Raji (cell line): ENCODE results near the gene TMEM258.

Source experiments
- POLR2A ChIP-seq: IDR thresholded peaks from 2 replicates; pipeline ENCODE4 v1.6.1; 2011; ENCODE audit warnings: low read depth, low read length, control low read depth; ENCODE audit not compliant: insufficient read depth

Gene TMEM258

GRCh38 chr11:61791737-61792309 is 576 bp downstream of the TMEM258 start:
- TF ChIP-seq POLR2A = no peak

DNA sequence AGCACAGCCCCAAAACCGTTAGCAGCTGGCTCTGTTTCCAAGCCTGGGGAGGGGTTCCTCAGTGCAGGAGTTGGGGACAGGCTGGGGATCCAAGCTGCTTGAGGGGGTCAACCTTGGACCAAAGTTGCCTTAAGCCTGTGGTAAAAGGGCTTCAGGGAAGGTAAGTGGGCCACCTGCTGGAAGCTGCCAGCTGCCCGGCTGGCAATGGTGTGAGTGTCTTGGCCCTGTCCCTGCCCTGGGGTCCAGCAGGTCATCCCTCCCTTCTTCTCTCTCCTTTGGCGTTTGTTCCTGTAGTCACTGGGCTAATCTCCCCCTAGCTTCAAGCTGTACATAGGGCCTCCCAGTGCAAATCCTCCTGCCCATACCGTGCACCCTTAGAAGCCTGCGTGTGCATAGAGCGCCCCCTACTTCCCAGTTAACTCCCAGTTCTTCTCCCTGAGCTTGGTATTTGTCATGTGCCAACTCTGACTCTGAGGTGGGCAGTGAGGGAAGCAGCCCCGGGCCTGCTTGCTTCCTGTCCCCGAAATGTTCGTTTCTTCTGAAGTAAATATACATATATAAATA is 4.4 kb downstream of the TMEM258 start:
- TF ChIP-seq POLR2A = no peak

- TF ChIP-seq POLR2A = no peak
Observed at GRCh38 chr11:61785837-61786402, 6.5 kb downstream of the TMEM258 start.

DNA sequence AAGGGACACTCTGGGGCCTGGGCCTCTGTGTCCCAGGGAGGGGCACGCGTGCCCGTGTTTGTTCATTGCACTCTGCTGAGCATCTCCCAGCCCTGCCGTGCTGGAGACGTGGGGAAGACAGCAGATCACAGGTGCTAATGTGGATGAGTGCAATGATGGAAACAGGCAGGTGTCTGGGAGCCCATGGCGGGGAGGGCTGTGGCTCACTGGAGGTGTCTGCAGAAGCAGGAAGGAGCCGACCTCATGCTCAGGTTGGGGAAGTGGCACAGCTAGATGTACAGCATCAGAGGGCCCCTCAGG is 7.9 kb downstream of the TMEM258 start:
- no peak for TF ChIP-seq POLR2A

GRCh38 chr11:61783717-61784505 is 8.5 kb downstream of the TMEM258 start:
- no peak for TF ChIP-seq POLR2A

GRCh38 chr11:61782841-61783240 is 9.6 kb downstream of the TMEM258 start:
- TF ChIP-seq POLR2A = no peak

DNA sequence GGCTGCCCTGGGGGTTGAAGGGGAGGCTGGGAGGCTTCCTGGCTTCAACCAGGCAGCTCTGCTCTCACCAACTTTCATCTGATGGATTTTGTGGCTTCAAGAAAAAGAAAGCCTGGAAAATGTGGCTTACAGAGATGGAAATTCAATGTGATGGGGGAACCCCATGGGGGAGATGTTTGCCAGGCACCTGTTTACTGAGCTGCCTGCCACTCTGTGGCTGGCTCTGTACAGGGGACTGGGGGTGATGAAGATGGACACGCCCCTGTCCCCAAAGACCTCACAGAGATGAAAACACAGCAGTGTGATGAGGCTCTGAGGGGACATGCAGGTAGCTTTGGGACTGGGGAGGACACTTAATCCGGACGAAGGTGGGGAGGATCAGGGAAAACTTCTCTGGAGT is 10.1 kb downstream of the TMEM258 start:
- TF ChIP-seq POLR2A = no peak

DNA sequence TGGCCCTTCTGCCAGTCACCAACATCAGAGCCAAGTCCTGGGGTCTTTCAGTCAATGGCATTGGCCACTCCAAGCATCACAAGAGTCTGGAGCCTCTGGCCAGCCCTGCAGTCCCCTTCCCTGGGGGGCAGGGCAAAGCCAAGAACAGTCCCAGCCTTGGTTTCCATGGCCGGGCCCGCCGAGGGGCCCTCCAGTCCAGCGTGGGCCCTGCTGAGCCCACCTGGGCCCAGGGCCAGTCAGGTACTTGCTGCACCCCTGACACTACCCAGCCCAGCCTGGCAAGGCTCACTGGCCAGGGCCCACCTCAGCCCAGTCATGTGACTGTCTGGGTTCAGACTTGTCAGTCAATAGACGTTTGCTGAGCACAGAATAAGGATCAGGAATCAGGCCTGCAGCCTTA is 10.8 kb downstream of the TMEM258 start:
- TF ChIP-seq POLR2A = no peak

DNA sequence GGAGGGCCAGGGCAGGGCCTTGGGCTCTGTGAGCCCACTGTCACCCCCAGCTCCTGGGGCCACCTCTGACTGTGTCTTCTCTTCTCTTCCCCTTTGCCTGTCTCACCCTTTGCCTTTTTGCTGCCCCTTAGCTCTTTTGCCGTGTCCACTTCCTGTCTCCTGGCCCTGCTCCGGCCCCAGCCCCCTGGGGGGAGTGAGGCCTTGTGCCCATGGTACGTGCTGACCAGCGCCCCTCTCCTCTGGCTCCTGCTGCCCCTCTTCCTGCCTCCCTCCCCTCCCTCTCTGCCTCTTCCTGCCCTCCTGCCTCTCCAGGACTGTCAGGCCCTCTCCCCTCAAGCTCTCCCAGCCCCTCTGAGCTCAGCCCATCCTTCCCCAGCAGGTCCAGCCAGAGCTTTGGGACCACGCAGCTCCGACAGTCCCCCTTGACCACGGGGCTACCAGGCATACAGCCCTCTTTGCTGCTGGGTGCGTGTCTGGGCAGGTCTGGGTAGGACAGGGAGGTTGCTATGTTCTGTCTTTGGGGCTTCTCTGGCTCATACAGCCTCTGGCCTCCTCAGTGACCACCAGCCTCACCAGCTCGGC is 11.7 kb downstream of the TMEM258 start:
- no peak for TF ChIP-seq POLR2A

- no peak for TF ChIP-seq POLR2A
Observed at GRCh38 chr11:61779666-61780525, 12.5 kb downstream of the TMEM258 start.

DNA sequence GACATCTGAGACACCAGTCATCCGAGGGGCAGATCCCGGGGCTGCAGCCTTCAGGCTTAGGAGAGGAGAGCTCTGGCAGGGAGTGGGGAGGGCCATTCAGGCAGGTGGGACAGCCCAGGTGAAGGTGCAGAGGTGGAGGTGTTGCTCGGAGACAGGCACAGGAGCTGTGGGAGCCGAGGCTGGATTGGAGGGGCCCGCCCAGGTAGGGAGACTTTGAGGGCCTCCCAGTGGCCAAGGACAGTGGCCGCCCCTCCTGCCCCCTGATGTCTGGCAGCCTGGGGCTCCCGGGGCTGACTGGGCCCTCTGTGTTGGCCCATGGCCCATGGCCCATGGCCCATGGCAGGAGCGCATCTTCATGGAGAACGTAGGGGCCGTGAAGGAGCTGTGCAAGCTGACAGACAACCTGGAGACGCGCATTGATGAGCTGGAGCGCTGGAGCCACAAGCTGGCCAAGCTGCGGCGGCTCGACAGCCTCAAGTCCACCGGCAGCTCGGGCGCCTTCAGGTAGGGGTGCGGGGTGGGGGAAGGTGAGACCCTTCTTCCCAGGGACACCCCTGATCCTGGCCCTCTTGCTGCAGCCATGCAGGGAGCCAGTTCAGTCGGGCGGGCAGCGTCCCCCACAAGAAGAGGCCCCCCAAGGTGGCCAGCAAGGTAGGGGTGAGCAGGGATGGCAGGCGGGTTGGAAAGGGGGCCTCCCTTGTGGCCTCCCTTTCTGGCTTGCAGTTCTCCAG is 13.3 kb downstream of the TMEM258 start:
- TF ChIP-seq POLR2A = no peak

DNA sequence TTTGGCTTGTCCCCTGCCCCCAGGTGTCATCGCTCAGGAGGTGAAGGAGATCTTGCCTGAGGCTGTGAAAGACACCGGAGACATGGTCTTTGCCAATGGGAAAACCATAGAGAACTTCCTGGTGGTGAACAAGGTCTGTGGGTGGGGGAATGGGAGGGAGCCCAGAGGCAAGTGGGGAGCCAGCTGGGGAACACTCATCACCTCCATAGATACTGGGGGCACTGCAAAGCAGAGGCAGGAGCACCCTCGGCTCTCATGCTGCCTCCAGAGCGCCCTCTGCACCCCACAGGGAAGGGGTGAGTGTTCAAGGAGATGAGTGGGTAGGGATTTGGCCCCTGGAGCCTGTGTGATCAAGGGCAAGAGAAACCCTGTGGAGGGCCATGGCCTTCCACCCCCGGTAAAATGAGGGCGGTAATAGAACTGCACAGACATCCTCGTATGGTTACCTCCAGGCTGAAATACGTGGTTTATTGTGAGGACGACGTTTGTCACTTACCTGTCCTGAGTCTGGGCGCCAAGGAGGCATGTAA is 14.0 kb downstream of the TMEM258 start:
- TF ChIP-seq POLR2A = no peak

DNA sequence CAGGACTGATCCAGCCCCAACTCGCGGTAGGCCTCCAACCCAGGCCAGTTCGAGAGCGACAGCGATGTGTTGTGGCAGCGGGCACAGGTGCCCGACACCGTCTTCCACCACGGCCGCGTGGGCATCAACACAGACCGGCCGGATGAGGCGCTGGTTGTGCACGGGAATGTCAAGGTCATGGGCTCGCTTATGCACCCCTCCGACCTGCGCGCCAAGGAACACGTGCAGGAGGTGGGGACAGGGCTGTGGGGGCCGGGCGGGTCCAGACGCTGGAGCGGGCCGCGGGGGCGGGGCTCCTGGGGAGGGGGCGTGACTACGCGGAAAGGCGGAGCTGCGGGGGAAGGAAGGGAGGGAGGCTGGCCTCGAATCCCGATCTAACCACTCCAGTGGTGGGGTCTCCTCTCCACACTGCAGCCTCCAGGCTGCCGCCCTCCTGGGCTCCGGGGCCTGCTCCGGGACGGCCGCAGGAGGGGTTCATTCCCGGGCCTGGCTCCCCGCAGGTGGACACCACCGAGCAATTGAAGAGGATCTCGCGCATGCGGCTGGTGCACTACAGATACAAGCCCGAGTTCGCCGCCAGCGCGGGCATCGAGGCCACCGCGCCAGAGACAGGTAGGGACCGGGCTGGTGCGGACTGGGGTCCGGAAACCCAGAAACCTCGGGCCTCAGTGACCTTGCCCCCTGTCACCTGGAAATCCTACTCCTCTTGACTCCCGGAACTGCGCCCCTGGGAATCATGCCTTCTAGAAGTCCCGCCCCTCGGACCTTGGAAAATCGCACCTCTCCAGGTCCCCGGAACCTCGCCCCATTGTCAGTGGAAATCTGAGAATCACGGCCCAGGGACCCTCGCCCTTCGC is 14.9 kb downstream of the TMEM258 start:
- no peak for TF ChIP-seq POLR2A
